22Rv1 (cell line): ENCODE results near the gene GNB1L.

Source experiments
- CTCF ChIP-seq: fragments of 450-650 bp; IDR thresholded peaks from 2 replicates; pipeline ENCODE4 v1.5.1; 2017; ENCODE audit warnings: mild to moderate bottlenecking
- ZFX ChIP-seq: fragments of 450-650 bp; IDR thresholded peaks from 2 replicates; pipeline ENCODE4 v1.6.1; 2017; ENCODE audit warnings: antibody characterized with exemption, borderline replicate concordance

DNA sequence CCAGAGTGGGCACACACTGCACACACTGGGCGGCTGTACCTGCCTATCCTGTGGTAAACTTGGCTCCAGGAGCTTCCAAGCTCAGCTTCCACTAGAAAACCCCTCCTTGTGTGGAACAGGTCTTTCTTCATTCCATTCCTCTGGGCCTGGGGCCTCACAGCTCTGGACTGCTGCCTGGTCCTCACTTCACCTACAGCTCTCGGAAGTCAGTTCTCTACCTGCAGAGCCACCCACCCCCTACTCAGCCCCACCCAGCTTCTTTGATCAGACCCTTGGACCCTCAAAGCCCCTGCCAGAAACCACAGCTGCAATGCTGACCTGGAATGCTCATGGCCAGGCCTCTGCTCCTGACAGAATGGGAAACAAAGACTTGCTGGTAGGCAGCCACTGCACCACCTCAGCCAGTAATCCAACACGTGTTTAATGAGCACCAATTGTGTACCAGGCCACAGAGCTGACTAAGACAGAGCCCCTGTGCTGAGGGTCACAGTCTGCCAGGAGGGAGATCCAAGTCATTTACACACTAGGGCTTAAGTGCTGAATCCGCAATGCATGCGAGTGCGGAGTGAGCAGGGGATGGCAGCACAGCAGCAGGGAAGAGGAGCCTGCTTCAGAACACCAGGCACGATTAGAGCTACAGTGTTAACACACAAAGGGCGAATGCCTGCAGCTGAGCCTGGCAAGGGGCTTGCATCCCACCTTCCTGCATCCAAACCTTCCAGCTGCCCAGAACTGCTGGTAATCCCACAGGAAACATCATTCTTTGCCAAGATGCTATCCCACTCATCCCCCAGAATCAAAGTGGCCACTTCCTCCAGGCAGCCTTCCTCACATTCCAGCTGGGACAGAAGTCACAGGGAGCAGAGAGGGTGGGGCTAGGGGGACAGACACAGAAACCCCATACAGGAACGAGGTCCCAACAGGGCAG, 4.6 kb downstream of the GNB1L start:
- TF ChIP-seq CTCF (no peak), ZFX (no peak)
